Activated CD4-positive, alpha-beta T cell treated with anti-CD3 and anti-CD28 coated beads, Interleukin-2, amount 10 ng/mL, durations not matched to agents 7 days and 5 days (primary cell): Measurements from ENCODE around the gene FAM13B. TPM values are rescaled to one million over a fixed set of nuclear protein-coding genes. Genes with fewer than 3 reads are reported as not detected.
A peak's percentile ranks its signal among the peaks of the same experiment; 100 is the strongest.
"Not testable (repeated sequence)": the region's sequence is repeated elsewhere in the genome, so short reads cannot be mapped to it uniquely, and the experiment has no call there.

Source experiments
- CTCF ChIA-PET: fragments of 350-600 bp; sonication (Branson Sonifier 250); formaldehyde crosslinking; loops from one replicate; lab custom pipeline; 2021; ENCODE audit warnings: antibody characterized with exemption; lab: Charles Lee
- POLR2A ChIA-PET: fragments of 350-600 bp; sonication (Branson Sonifier 250); formaldehyde crosslinking; loops from one replicate; lab custom pipeline; 2021; ENCODE audit warnings: antibody characterized with exemption; lab: Charles Lee
- DNase-seq: peaks from one replicate; pipeline ENCODE4 v3.0.0-alpha.2; 2020
- H3K27ac Mint-ChIP-seq: one replicate; pipeline ENCODE4 v1.8.0; 2021; ENCODE audit warnings: mild to moderate bottlenecking, moderate library complexity, mixed read lengths
- H3K27me3 Mint-ChIP-seq: one replicate; pipeline ENCODE4 v1.8.0; 2021; ENCODE audit warnings: mixed read lengths
- H3K36me3 Mint-ChIP-seq: one replicate; pipeline ENCODE4 v1.8.0; 2021; ENCODE audit warnings: low read depth, mixed read lengths
- H3K4me1 Mint-ChIP-seq: one replicate; pipeline ENCODE4 v1.8.0; 2021; ENCODE audit warnings: mixed read lengths
- H3K4me3 Mint-ChIP-seq: one replicate; pipeline ENCODE4 v1.8.0; 2021; ENCODE audit warnings: mild to moderate bottlenecking, moderate library complexity, mixed read lengths
- H3K9me3 Mint-ChIP-seq: one replicate; pipeline ENCODE4 v1.8.0; 2021; ENCODE audit warnings: mixed read lengths
- total RNA-seq, 2 experiments: library from RNA; stranded (reverse); gene quantifications; one replicate each; pipeline ENCODE4 v1.2.3, GENCODE V29; 2021

The FAM13B gene
- 10 to 100 TPM; 31.3 to 35.2 TPM for total RNA-seq

- POLR2A ChIA-PET = no interaction called here
- peaks cover 52% of the 10 kb centered on the region for H3K4me1 Mint-ChIP-seq
- CTCF ChIA-PET = interaction anchor here (0.5 to 4.4 kb wide), 7 partner anchors 9 to 137 kb away, joined by 3 to 28 read pairs (median 4); no protein-coding TSS in a partner anchor
Observed at GRCh38 chr5:138032572-138033385, at the start of gene FAM13B. Gene FAM13B (minus strand): TSS chr5:138033079. CDS start chr5:138019111, 13,968 bp downstream.

DNA sequence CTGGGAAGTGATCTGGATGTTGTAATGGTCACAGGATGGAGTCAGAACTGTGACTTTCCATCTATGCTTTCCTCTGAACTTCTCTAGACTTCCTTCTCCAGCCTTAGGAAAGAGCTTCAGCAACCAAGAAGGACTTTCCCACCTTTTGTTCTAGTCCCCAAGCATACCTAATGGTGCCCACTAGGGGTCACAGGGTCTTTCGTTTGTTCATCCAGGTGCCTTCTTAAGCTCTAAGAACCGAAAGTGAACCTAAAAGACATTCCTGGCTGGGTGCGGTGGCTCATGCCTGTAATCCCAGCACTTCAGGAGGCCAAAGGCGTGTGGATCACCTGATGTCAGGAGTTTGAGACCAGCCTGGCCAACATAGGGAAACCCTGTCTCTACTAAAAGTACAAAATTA, 49.2 kb upstream of the FAM13B start:
- CTCF ChIA-PET = interaction anchor here (0.5 to 3.4 kb wide), 9 partner anchors 8 to 1781 kb away, joined by 3 to 28 read pairs (median 5); no protein-coding TSS in a partner anchor
- peaks cover 18% of the 10 kb centered on the region for H3K4me1 Mint-ChIP-seq
- no peaks in the 10 kb centered on the region for H3K27me3 Mint-ChIP-seq
- POLR2A ChIA-PET = interaction anchor here (0.9 kb wide), 1 partner anchor 9 kb away, joined by 3 read pairs; no protein-coding TSS in a partner anchor
- H3K4me3 Mint-ChIP-seq = no peak overlapping the region
- H3K27ac Mint-ChIP-seq = no peak overlapping the region
- H3K9me3 Mint-ChIP-seq = no peaks in the 10 kb centered on the region
- H3K36me3 Mint-ChIP-seq = no peaks in the 10 kb centered on the region
- no peak for DNase-seq

More at GRCh38 chr5:138032572-138033385, at the start of gene FAM13B:
- H3K4me3 Mint-ChIP-seq = peak within 1 kb of the TSS; percentile 97
- DNase-seq = peak; percentile 82
- H3K36me3 Mint-ChIP-seq = peaks cover 28% of the 10 kb centered on the region
- H3K27ac Mint-ChIP-seq = peak within 1 kb of the TSS; percentile 99
- no peaks in the 10 kb centered on the region for H3K27me3 Mint-ChIP-seq
- no peaks in the 10 kb centered on the region for H3K9me3 Mint-ChIP-seq

DNA sequence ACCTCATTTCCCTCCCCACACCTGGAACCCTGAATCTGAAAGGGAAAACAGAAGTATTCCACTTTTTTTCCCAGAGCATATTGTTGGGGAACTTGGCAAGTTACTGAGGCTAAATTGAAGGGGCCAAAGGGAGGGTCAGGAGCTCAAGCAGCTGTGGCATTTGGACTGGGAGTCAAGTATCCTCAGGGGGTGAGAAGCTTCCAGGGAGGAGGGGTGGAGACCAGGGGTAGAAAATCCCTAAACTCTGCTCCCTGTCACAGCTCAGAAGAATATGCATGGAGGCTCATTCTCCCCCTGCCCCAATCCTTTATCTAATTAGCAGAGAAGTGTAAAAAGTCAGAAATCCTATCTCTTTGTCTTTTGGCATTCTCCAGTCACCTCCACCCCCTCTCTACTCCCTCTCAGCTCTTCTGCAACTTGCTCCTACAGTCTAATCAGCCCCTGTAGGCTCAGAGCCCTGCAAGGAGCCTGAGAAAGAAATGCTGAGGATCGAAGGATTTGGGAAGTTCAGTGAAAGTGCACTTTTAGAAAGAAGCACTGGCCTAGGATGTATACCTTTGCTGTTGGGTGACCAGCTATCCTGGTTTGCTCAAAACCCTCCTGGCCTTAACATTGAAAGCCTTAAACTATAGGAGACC, 45.2 kb upstream of the FAM13B start:
- no peak for DNase-seq
- POLR2A ChIA-PET = no interaction called here

DNA sequence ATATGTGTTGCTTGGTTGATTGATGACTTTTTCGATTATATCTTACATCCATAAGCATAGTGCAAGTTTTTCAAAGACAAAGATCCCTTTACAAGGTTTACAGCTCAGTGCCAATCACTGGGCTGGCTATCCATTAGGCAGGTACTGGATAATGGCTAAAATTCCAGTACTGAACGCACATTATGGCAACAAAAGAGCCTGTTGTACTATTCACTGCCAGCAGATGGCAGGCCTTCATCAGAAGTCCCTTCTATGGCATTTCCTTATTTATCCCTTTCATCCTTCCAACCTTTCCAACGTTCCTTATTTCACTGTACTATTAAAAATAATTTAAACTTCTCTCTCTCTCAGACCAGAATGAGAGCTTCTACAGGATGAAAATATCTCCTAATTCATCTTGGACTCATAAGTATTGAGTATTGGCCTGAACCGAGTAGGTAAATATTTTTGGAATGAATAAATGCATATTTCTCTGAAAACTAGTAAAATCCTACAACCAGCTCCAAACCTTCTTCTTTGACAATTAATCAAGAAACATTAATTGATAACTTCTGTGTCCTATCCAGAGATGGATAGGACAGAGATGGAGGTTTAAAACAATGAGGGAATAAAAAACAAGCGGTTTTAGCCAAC, 44.3 kb upstream of the FAM13B start:
- CTCF ChIA-PET = interaction anchor here (0.6 to 4.3 kb wide), 8 partner anchors 11 to 66 kb away, joined by 3 to 30 read pairs (median 6); no protein-coding TSS in a partner anchor
- H3K36me3 Mint-ChIP-seq = no peaks in the 10 kb centered on the region
- peak; percentile 56 for DNase-seq
- POLR2A ChIA-PET = no interaction called here
- H3K27ac Mint-ChIP-seq = no peak overlapping the region
- peaks cover 17% of the 10 kb centered on the region for H3K4me1 Mint-ChIP-seq
- no peaks in the 10 kb centered on the region for H3K9me3 Mint-ChIP-seq
- H3K27me3 Mint-ChIP-seq = no peaks in the 10 kb centered on the region
- no peak overlapping the region for H3K4me3 Mint-ChIP-seq

More for the DNA sequence above, 45.2 kb upstream of the FAM13B start:
- H3K4me1 Mint-ChIP-seq = peaks cover 18% of the 10 kb centered on the region
- H3K4me3 Mint-ChIP-seq = no peak overlapping the region
- H3K27ac Mint-ChIP-seq = no peak overlapping the region
- CTCF ChIA-PET = interaction anchor here (0.8 to 4.3 kb wide), 9 partner anchors 10 to 299 kb away, joined by 3 to 30 read pairs (median 4); no protein-coding TSS in a partner anchor
- no peaks in the 10 kb centered on the region for H3K9me3 Mint-ChIP-seq
- H3K27me3 Mint-ChIP-seq = no peaks in the 10 kb centered on the region
- no peaks in the 10 kb centered on the region for H3K36me3 Mint-ChIP-seq

GRCh38 chr5:138070026-138070425, 37.1 kb upstream of the FAM13B start:
- DNase-seq, H3K36me3 Mint-ChIP-seq, H3K9me3 Mint-ChIP-seq, H3K4me3 Mint-ChIP-seq, H3K27me3 Mint-ChIP-seq, H3K27ac Mint-ChIP-seq, POLR2A ChIA-PET: not testable (repeated sequence)
- CTCF ChIA-PET = interaction anchor here (1.1 to 3.3 kb wide), 5 partner anchors 11 to 291 kb away, joined by 3 to 28 read pairs (median 7); partner anchors contain the start of gene FAM13B
- H3K4me1 Mint-ChIP-seq = peaks cover 11% of the 10 kb centered on the region

GRCh38 chr5:138068742-138069600, 36.1 kb upstream of the FAM13B start:
- H3K4me3 Mint-ChIP-seq = no peak overlapping the region
- H3K27ac Mint-ChIP-seq = no peak overlapping the region
- POLR2A ChIA-PET = interaction anchor here (0.6 to 0.9 kb wide), 2 partner anchors 27 to 32 kb away, joined by 3 read pairs; no protein-coding TSS in a partner anchor
- CTCF ChIA-PET = interaction anchor here (0.8 to 3.3 kb wide), 9 partner anchors 12 to 290 kb away, joined by 3 to 28 read pairs (median 4); partner anchors contain the start of gene FAM13B
- DNase-seq = peak; percentile 70
- no peaks in the 10 kb centered on the region for H3K27me3 Mint-ChIP-seq
- H3K4me1 Mint-ChIP-seq = peaks cover 11% of the 10 kb centered on the region
- no peaks in the 10 kb centered on the region for H3K9me3 Mint-ChIP-seq
- no peaks in the 10 kb centered on the region for H3K36me3 Mint-ChIP-seq

- no peak overlapping the region for H3K27ac Mint-ChIP-seq
- ChIA-PET CTCF (interaction anchor here (0.7 to 3.3 kb wide), 7 partner anchors 11 to 434 kb away, joined by 3 to 28 read pairs (median 3); partner anchors contain the start of gene FAM13B), POLR2A (no interaction called here)
- DNase-seq = no peak
- peaks cover 11% of the 10 kb centered on the region for H3K4me1 Mint-ChIP-seq
- H3K36me3 Mint-ChIP-seq = no peaks in the 10 kb centered on the region
- no peak overlapping the region for H3K4me3 Mint-ChIP-seq
- no peaks in the 10 kb centered on the region for H3K27me3 Mint-ChIP-seq
- no peaks in the 10 kb centered on the region for H3K9me3 Mint-ChIP-seq
Observed at GRCh38 chr5:138067945-138068344, 35.1 kb upstream of the FAM13B start.

DNA sequence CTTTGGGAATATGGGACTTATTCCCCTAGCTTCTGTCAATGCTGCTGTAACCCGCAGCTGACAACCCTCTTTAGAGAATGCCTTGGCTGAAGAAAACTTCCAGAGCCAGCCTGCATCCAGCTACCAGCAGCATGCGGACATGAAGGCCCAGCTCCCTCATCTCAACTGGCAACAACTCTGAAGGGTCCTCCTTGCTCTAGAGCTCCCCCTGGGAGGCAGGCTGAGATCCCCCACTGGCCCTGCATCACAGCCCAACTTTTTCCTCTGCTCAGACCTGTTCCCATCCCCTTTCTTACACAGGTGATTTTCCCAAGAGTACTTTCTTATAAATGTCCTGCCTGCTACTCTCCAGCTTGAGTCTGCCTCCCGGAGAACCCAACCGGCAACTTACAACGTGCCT, 32.2 kb upstream of the FAM13B start:
- Mint-ChIP-seq H3K27ac (no peak overlapping the region), H3K9me3 (no peaks in the 10 kb centered on the region), H3K36me3 (no peaks in the 10 kb centered on the region), H3K4me3 (no peak overlapping the region), H3K4me1 (peaks cover 6% of the 10 kb centered on the region), H3K27me3 (no peaks in the 10 kb centered on the region)
- DNase-seq = no peak
- CTCF ChIA-PET = interaction anchor here (0.6 to 1.5 kb wide), 9 partner anchors 11 to 65 kb away, joined by 3 to 5 read pairs (median 3); no protein-coding TSS in a partner anchor
- POLR2A ChIA-PET = no interaction called here

DNA sequence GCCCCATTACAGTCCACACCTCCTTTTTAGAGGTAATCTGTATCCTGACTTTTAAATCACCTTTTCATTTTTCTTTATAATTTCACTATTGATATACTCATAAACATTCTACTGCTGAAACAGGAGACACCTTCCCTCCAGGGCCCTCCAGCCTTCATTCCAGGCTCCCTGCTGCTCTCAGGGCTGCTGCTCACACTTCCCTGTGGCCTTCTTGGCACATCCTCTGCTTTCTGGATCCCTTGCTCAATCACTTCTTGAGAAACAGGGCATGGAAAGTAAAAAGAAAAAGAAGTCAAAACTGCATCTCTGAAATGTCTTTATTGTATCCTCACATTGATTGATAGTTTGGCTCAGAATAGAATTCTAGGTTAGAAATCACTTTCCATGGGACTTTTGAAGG, 31.6 kb upstream of the FAM13B start:
- no peak overlapping the region for H3K4me3 Mint-ChIP-seq
- H3K4me1 Mint-ChIP-seq = peaks cover 4% of the 10 kb centered on the region
- H3K27me3 Mint-ChIP-seq = no peaks in the 10 kb centered on the region
- ChIA-PET CTCF (interaction anchor here (0.6 to 1.5 kb wide), 9 partner anchors 21 to 73 kb away, joined by 3 to 5 read pairs (median 3); no protein-coding TSS in a partner anchor), POLR2A (no interaction called here)
- H3K27ac Mint-ChIP-seq = no peak overlapping the region
- no peaks in the 10 kb centered on the region for H3K36me3 Mint-ChIP-seq
- no peak for DNase-seq
- no peaks in the 10 kb centered on the region for H3K9me3 Mint-ChIP-seq

- Mint-ChIP-seq H3K27ac (no peak overlapping the region), H3K4me3 (no peak overlapping the region), H3K9me3 (no peaks in the 10 kb centered on the region), H3K36me3 (no peaks in the 10 kb centered on the region), H3K27me3 (peaks cover 6% of the 10 kb centered on the region), H3K4me1 (peaks cover 10% of the 10 kb centered on the region)
- DNase-seq = no peak
- ChIA-PET CTCF (interaction anchor here (1.8 kb wide), 1 partner anchor 13 kb away, joined by 5 read pairs; no protein-coding TSS in a partner anchor), POLR2A (no interaction called here)
Observed at GRCh38 chr5:138054847-138055558, 22.1 kb upstream of the FAM13B start.

DNA sequence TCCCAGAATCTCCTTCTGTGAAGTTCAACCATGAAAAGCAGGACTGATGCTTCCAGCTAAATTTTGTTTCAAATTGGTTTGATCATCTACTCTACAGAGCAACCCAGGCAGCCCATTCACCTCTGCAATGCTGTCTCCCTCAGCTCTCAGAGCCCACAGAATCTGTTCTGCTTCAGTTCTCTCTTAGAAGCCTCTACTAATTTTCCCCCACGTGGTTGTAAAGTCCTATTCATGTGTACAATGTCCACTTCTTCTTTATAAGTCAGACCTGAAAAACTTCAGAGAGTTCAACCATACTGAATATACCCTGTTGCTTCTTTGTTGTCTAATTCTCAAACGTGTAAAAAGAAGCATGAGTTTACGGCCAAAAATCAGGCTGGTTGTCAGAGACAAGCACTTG, 21.3 kb upstream of the FAM13B start:
- peaks cover 10% of the 10 kb centered on the region for H3K4me1 Mint-ChIP-seq
- no peaks in the 10 kb centered on the region for H3K36me3 Mint-ChIP-seq
- no peak overlapping the region for H3K4me3 Mint-ChIP-seq
- peaks cover 6% of the 10 kb centered on the region for H3K27me3 Mint-ChIP-seq
- CTCF ChIA-PET = interaction anchor here (1.0 to 1.5 kb wide), 4 partner anchors 11 to 60 kb away, joined by 3 to 6 read pairs (median 4); no protein-coding TSS in a partner anchor
- no peak for DNase-seq
- H3K9me3 Mint-ChIP-seq = no peaks in the 10 kb centered on the region
- POLR2A ChIA-PET = no interaction called here
- H3K27ac Mint-ChIP-seq = no peak overlapping the region
